ENCODE measurements around the gene SNX24. TPM values are rescaled to one million over a fixed set of nuclear protein-coding genes. Genes with fewer than 3 reads are reported as not detected.

SNX24 gene
- total and polyA plus RNA-seq, 2 of the 4 experiments (the other 2 are of a cell fraction): 13.8 to 15.0 TPM

GRCh38 chr5:122844136-122844909, 1.1 kb upstream of the SNX24 start:
- H3K4ac ChIP-seq (ENCODE audit: low read depth, low read length): peak overlapping the region; percentile 35
- intact Hi-C loops (cut with micrococcal nuclease): loop anchor here (10.0 kb wide), 2 partner anchors 140 to 330 kb away; no protein-coding TSS in a partner anchor
- H3K36me3 ChIP-seq (ENCODE audit: control insufficient read depth, insufficient read depth, low read length): no peaks in the 10 kb centered on the region
- peak overlapping the region; percentile 72 for H3K4me2 ChIP-seq (ENCODE audit: low read depth, low read length)
- peak overlapping the region; percentile 9 for H3K23ac ChIP-seq (ENCODE audit: low read depth, low read length)
- CTCF ChIA-PET: no interaction called here
- no TSS peak for BruUV-seq (replicated peaks)
- H2AK9ac ChIP-seq (replicated peaks; ENCODE audit: low read depth, low read length, poor library complexity): peak overlapping the region; percentile 47
- H2BK15ac ChIP-seq (ENCODE audit: low read depth, low read length): no peak overlapping the region
- H3K9me1 ChIP-seq (ENCODE audit: insufficient read depth, low read length): peaks cover 5% of the 10 kb centered on the region
- H3K14ac ChIP-seq (replicated peaks; ENCODE audit: low read depth, low read length): peak overlapping the region; percentile 72
- peaks cover 0 to 14% of the 10 kb centered on the region in 2 experiments; a peak in 2 of 4 replicates for H3K79me1 ChIP-seq (ENCODE audit: low read depth in 1 of 2, low read length in 2 of 2)
- H4K20me1 ChIP-seq (ENCODE audit: insufficient read depth, low read length): no peaks in the 10 kb centered on the region
- H2BK20ac ChIP-seq (ENCODE audit: low read depth, low read length): no peak overlapping the region
- H4K91ac ChIP-seq (ENCODE audit: insufficient read depth, low read depth, low read length): no peak overlapping the region
- H4K5ac ChIP-seq (ENCODE audit: low read depth, low read length): 0 out of 2 replicates have a peak overlapping the region, but pooled peaks have one; percentile 8
- 68% methylated on average over 12 of the region's 22 CpGs; no CpG with 5 or more reads in 1 of the 2 experiments for WGBS, 2 experiments (ENCODE audit: extremely low coverage in 2 of 2, insufficient read length in 1 of 2)
- H4K8ac ChIP-seq (ENCODE audit: low read depth in 2 of 2, low read length in 2 of 2): peak overlapping the region; percentile 43 to 57
- H3K9ac ChIP-seq (ENCODE audit: low read depth, low read length): peak overlapping the region; percentile 50
- peak overlapping the region; percentile 77; the same call in 1 of the 2 replicates for H3K27ac ChIP-seq (ENCODE audit: insufficient read depth, low read length)
- H2BK120ac ChIP-seq (ENCODE audit: low read depth, low read length): no peak overlapping the region
- H3K27me3 ChIP-seq (ENCODE audit: control insufficient read depth, insufficient read depth, low read length): no peaks in the 10 kb centered on the region
- H3K4me1 ChIP-seq (ENCODE audit: control insufficient read depth, insufficient read depth, low read length): peaks cover 3% of the 10 kb centered on the region
- in situ Hi-C loops (cut with MboI; ENCODE audit: low sequenced_read_pairs): loop anchor here (10.0 kb wide), 1 partner anchor 310 kb away; no protein-coding TSS in a partner anchor
- H2BK5ac ChIP-seq (ENCODE audit: low read depth, low read length, poor library complexity, severe bottlenecking): peak overlapping the region; percentile 60
- H3K56ac ChIP-seq (ENCODE audit: extremely low read depth, insufficient read depth, low read length): no peak overlapping the region
- DNase-seq (no peak), ATAC-seq (ENCODE audit: low read depth) (no peak)
- dilution Hi-C loops (cut with HindIII; ENCODE audit: low sequenced_read_pairs, unreplicated experiment): no loop called here
- H2AFZ ChIP-seq (replicated peaks; ENCODE audit: low read length, poor library complexity): peak overlapping the region; percentile 77
- no peak for TF ChIP-seq MXI1 (IDR thresholded peaks at IDR 0.05; ENCODE audit: borderline replicate concordance, low read depth, low read length)
- no peak for TF ChIP-seq USF2 (IDR thresholded peaks at IDR 0.05; ENCODE audit: low read depth, low read length)
- TF ChIP-seq CEBPB (IDR thresholded peaks at IDR 0.05; ENCODE audit: low read depth, low read length): no peak
- no peak for TF ChIP-seq ELK1 (IDR thresholded peaks at IDR 0.05; ENCODE audit: borderline replicate concordance, low read depth, low read length)
- TF ChIP-seq RCOR1 (IDR thresholded peaks at IDR 0.05; ENCODE audit: insufficient replicate concordance, low read length): no peak
- no peak for TF ChIP-seq CHD1 (IDR thresholded peaks at IDR 0.05; ENCODE audit: low read depth, low read length)
- TF ChIP-seq BHLHE40 (IDR thresholded peaks at IDR 0.05; ENCODE audit: low read depth, low read length): no peak
- no peak for TF ChIP-seq NFE2L2 (IDR thresholded peaks at IDR 0.05; ENCODE audit: low read depth, low read length)
- TF ChIP-seq POLR2A (IDR thresholded peaks at IDR 0.05; ENCODE audit: low read depth, low read length): no peak
- H2AK5ac ChIP-seq (ENCODE audit: low read depth, low read length): 0 out of 2 replicates have a peak overlapping the region, but pooled peaks have one; percentile 28
- H3K18ac ChIP-seq (ENCODE audit: low read depth, low read length): peak overlapping the region; percentile 22; the same call in 1 of the 2 replicates
- POLR2A ChIA-PET (ENCODE audit: unreplicated experiment): no interaction called here
- H3K9me3 ChIP-seq (ENCODE audit: control insufficient read depth, insufficient read depth, low read length): no peaks in the 10 kb centered on the region
- peak overlapping the region; percentile 98 for H3K4me3 ChIP-seq (ENCODE audit: insufficient read depth, low read depth, low read length)
